Left forelimb (tissue), 1 donor: ENCODE results near the gene NPNT.
A peak's percentile ranks its signal among the peaks of the same experiment; 100 is the strongest.
"Not testable (repeated sequence)": the region's sequence is repeated elsewhere in the genome, so short reads cannot be mapped to it uniquely, and the experiment has no call there.

Experiments used
- DNase-seq: peaks from one replicate; pipeline ENCODE4 v3.0.0-alpha.2; 2018; ENCODE audit warnings: low spot score

Gene NPNT

GRCh38 chr4:105894660-105895582 lies at the start of gene NPNT:
TSS of gene NPNT (plus strand) at chr4:105895471. CDS start at chr4:105895653, 182 bp downstream.
- no peak for DNase-seq

GRCh38 chr4:105845559-105845958 lies 49.7 kb upstream of the NPNT start:
- no peak for DNase-seq

GRCh38 chr4:105848359-105848758 lies 46.9 kb upstream of the NPNT start:
- DNase-seq: not testable (repeated sequence)

GRCh38 chr4:105851196-105851595 lies 44.1 kb upstream of the NPNT start:
- DNase-seq: no peak

- DNase-seq: not testable (repeated sequence)
Observed at GRCh38 chr4:105852230-105852629, 43.0 kb upstream of the NPNT start.

GRCh38 chr4:105858466-105859040 lies 36.7 kb upstream of the NPNT start:
- DNase-seq: no peak

- DNase-seq: no peak
Observed at GRCh38 chr4:105859233-105859632, 36.0 kb upstream of the NPNT start.

- DNase-seq: no peak
Observed at GRCh38 chr4:105870963-105871362, 24.3 kb upstream of the NPNT start.

GRCh38 chr4:105871997-105872396 lies 23.3 kb upstream of the NPNT start:
- DNase-seq: no peak

GRCh38 chr4:105875233-105875632 lies 20.0 kb upstream of the NPNT start:
- no peak for DNase-seq

GRCh38 chr4:105878668-105879067 lies 16.6 kb upstream of the NPNT start:
- DNase-seq: no peak

GRCh38 chr4:105887508-105887907 lies 7.8 kb upstream of the NPNT start:
- no peak for DNase-seq

GRCh38 chr4:105895583-105896460 lies 551 bp downstream of the NPNT start:
- peak; percentile 69 for DNase-seq

- no peak for DNase-seq
Observed at GRCh38 chr4:105896461-105896942, 1.2 kb downstream of the NPNT start.

- no peak for DNase-seq
Observed at GRCh38 chr4:105896984-105897775, 1.9 kb downstream of the NPNT start.

- no peak for DNase-seq
Observed at GRCh38 chr4:105900541-105900940, 5.3 kb downstream of the NPNT start.

GRCh38 chr4:105902550-105903262 lies 7.4 kb downstream of the NPNT start:
- no peak for DNase-seq

GRCh38 chr4:105909787-105910281 lies 14.6 kb downstream of the NPNT start:
- no peak for DNase-seq

- DNase-seq: no peak
Observed at GRCh38 chr4:105911426-105911825, 16.2 kb downstream of the NPNT start.

GRCh38 chr4:105912633-105913032 lies 17.4 kb downstream of the NPNT start:
- no peak for DNase-seq
